GM21619 (cell line): ENCODE data around the gene PORCN.
"Not testable (repeated sequence)": the region's sequence is repeated elsewhere in the genome, so short reads cannot be mapped to it uniquely, and the experiment has no call there.

Experiments used
- ATAC-seq: cut with Tn5 transposase; IDR thresholded peaks from one replicate; pipeline ENCODE4 v1.9.1; 2021; ENCODE audit not compliant: unreplicated experiment

Gene PORCN

GRCh38 chrX:48539345-48540027 is 30.7 kb downstream of the PORCN start, which contains the start of gene TBC1D25:
TBC1D25 (plus strand) TSS chrX:48539714; CDS start chrX:48539798, 84 bp downstream.
- peak; percentile 85 for ATAC-seq

GRCh38 chrX:48540028-48540375 is 31.2 kb downstream of the PORCN start:
- peak; percentile 32 for ATAC-seq

GRCh38 chrX:48540480-48540879 is 31.7 kb downstream of the PORCN start:
- ATAC-seq = no peak

- no peak for ATAC-seq
These were observed 32.5 kb downstream of the PORCN start for GRCh38 chrX:48541140-48541814.

GRCh38 chrX:48548871-48549270 is 40.1 kb downstream of the PORCN start:
- ATAC-seq = no peak

GRCh38 chrX:48555731-48556325 is 47.0 kb downstream of the PORCN start:
- not testable (repeated sequence) for ATAC-seq

- ATAC-seq = no peak
These were observed 49.5 kb downstream of the PORCN start for GRCh38 chrX:48558271-48558670.

GRCh38 chrX:48559636-48560035 is 50.8 kb downstream of the PORCN start:
- no peak for ATAC-seq

GRCh38 chrX:48560056-48560455 is 51.3 kb downstream of the PORCN start:
- no peak for ATAC-seq

GRCh38 chrX:48560681-48561080 is 51.9 kb downstream of the PORCN start:
- ATAC-seq = no peak

- peak; percentile 37 for ATAC-seq
These were observed 61.2 kb downstream of the PORCN start for GRCh38 chrX:48569958-48570357.
